Thyroid gland (tissue), 4 donors: ENCODE measurements around the gene SLC25A15.

ENCODE experiments used
- CTCF ChIP-seq, 6 experiments: fragments of 200-600 bp in 3 of 6; fragments of 450-650 bp in 3 of 6; sonication (generic) in 3 of 6; IDR thresholded peaks; one replicate each; pipeline ENCODE4 v1.5.1; 2016 to 2019; ENCODE audit warnings: antibody characterized with exemption in 6 of 6, mild to moderate bottlenecking in 2 of 6, inconsistent platforms in 1 of 6, moderate library complexity in 1 of 6
- POLR2A ChIP-seq, 2 donors: fragments of 450-650 bp; IDR thresholded peaks; one replicate each; pipeline ENCODE4 v1.6.1; 2017; ENCODE audit warnings: antibody characterized with exemption in 2 of 2, mild to moderate bottlenecking in 2 of 2, moderate library complexity in 1 of 2

- TF ChIP-seq CTCF (IDR thresholded peaks at IDR 0.05) (no peak), POLR2A (IDR thresholded peaks at IDR 0.05) (no peak)
Observed at GRCh38 chr13:40779796-40780285, 9.6 kb upstream of the SLC25A15 start.
